Measurements from ENCODE around the gene PRKN. TPM values are rescaled to one million over a fixed set of nuclear protein-coding genes. Genes with fewer than 3 reads are reported as not detected.

The PRKN gene
- total and polyA plus RNA-seq, 2 donors (not counting 3 experiments of a cell fraction or from before 2014, with no cell fraction given), result 0.06 TPM; not detected in 1

- dilution Hi-C loops (cut with MboI; ENCODE audit: extremely low pct_ligation_motif_present, low sequenced_read_pairs), result no loop called here
- no TSS peak for BruUV-seq (replicated peaks)
- POLR2A ChIA-PET, result no interaction called here
- Histone ChIP-seq H3K4me2 (ENCODE audit: insufficient read depth, low read length) (no peak overlapping the region), H3K79me2 (ENCODE audit: control insufficient read depth, insufficient read depth, low read length) (no peaks in the 10 kb centered on the region), H3K9ac (replicated peaks; ENCODE audit: extremely low read depth, insufficient read depth, low read length) (no peak overlapping the region), H3K4me1 (ENCODE audit: control insufficient read depth, extremely low read depth, insufficient read depth, low read length) (no peaks in the 10 kb centered on the region), H3K9me1 (replicated peaks; ENCODE audit: control insufficient read depth, extremely low read depth, insufficient read depth, low read length) (no peaks in the 10 kb centered on the region), H2AFZ (ENCODE audit: low read depth, low read length) (no peak overlapping the region), H3K36me3 (ENCODE audit: control insufficient read depth in 2 of 2, extremely low read depth in 1 of 2, insufficient read depth in 2 of 2, low read length in 2 of 2) (no peaks in the 10 kb centered on the region), H3K9me3 (replicated peaks; ENCODE audit: control insufficient read depth, insufficient read depth, low read length) (no peaks in the 10 kb centered on the region), H3K4me3 (replicated peaks in 1 of 3; ENCODE audit: insufficient read depth in 1 of 3, low read depth in 1 of 3, low read length in 3 of 3) (no peak overlapping the region), H4K20me1 (replicated peaks; ENCODE audit: control insufficient read depth, extremely low read depth, insufficient read depth, low read length) (no peaks in the 10 kb centered on the region), H3K27ac (ENCODE audit: insufficient read depth, low read depth, low read length) (no peak overlapping the region), H3K27me3 (ENCODE audit: control insufficient read depth in 2 of 2, insufficient read depth in 2 of 2, low read length in 2 of 2) (no peaks in the 10 kb centered on the region)
- TF ChIP-seq MYC (IDR thresholded peaks at IDR 0.05; ENCODE audit: low read depth, low read length) (no peak), MAX (IDR thresholded peaks at IDR 0.05; ENCODE audit: insufficient read depth, insufficient read length) (no peak), POLR2AphosphoS5 (IDR thresholded peaks at IDR 0.05; ENCODE audit: insufficient read depth, low read depth, low read length) (no peak), FOS (IDR thresholded peaks at IDR 0.05; ENCODE audit: borderline replicate concordance, insufficient read depth, low read length) (no peak), EZH2 (IDR thresholded peaks at IDR 0.05; ENCODE audit: borderline replicate concordance, low read depth, low read length, severe bottlenecking) (no peak), POLR2A (IDR thresholded peaks at IDR 0.05; ENCODE audit: low read depth, low read length) (no peak), CTCF (IDR thresholded peaks at IDR 0.05; ENCODE audit: extremely low read depth in 1 of 2, insufficient read depth in 1 of 2, low read depth in 1 of 2, low read length in 2 of 2) (no peak), JUN (IDR thresholded peaks at IDR 0.05; ENCODE audit: borderline replicate concordance, insufficient read depth, insufficient read length, low read depth) (no peak), GATA2 (IDR thresholded peaks at IDR 0.05; ENCODE audit: insufficient read depth, insufficient read length, low read depth, low read length) (no peak)
- intact Hi-C loops (cut with micrococcal nuclease), result no loop called here
- FAIRE-seq (no peak), DNase-seq (ENCODE audit: low read depth, low spot score) (no peak)
- CTCF ChIA-PET, result no interaction called here
Measured at GRCh38 chr6:161890832-161891297, 836.7 kb downstream of the PRKN start.

Measured in endothelial cell of umbilical vein (primary cell).